GM10847 (cell line): ENCODE measurements around the gene CLEC4G.
A peak's percentile ranks its signal among the peaks of the same experiment; 100 is the strongest.

Source experiments
- POLR2A ChIP-seq: IDR thresholded peaks from 2 replicates; pipeline ENCODE4 v1.6.1; 2011; ENCODE audit not compliant: insufficient read length; ENCODE audit errors: extremely low read depth

Gene CLEC4G

GRCh38 chr19:7692417-7693088, 39.4 kb downstream of the CLEC4G start:
- no peak for TF ChIP-seq POLR2A

GRCh38 chr19:7691497-7691896, 40.4 kb downstream of the CLEC4G start:
- TF ChIP-seq POLR2A = no peak

- TF ChIP-seq POLR2A = no peak
Measured at GRCh38 chr19:7690779-7691258, 41.1 kb downstream of the CLEC4G start.

GRCh38 chr19:7689165-7689564, 42.7 kb downstream of the CLEC4G start:
- no peak for TF ChIP-seq POLR2A

GRCh38 chr19:7687177-7687576, 44.7 kb downstream of the CLEC4G start:
- peak; percentile 22 for TF ChIP-seq POLR2A

GRCh38 chr19:7685546-7686445, 46.1 kb downstream of the CLEC4G start:
- no peak for TF ChIP-seq POLR2A

- no peak for TF ChIP-seq POLR2A
Measured at GRCh38 chr19:7682175-7682855, 49.6 kb downstream of the CLEC4G start.

- peak; percentile 35 for TF ChIP-seq POLR2A
Measured at GRCh38 chr19:7681340-7682174, 50.4 kb downstream of the CLEC4G start.

GRCh38 chr19:7680606-7681339, 51.1 kb downstream of the CLEC4G start, which contains the start of gene TRAPPC5:
TSS of gene TRAPPC5 (plus strand) at chr19:7680833. CDS start at chr19:7682254, 1,421 bp downstream.
- TF ChIP-seq POLR2A = peak; percentile 37

GRCh38 chr19:7679771-7680605, 51.9 kb downstream of the CLEC4G start:
- no peak for TF ChIP-seq POLR2A

- no peak for TF ChIP-seq POLR2A
Measured at GRCh38 chr19:7678971-7679751, 52.7 kb downstream of the CLEC4G start.
